Left ventricle myocardium inferior (tissue), 1 donor: ENCODE results near the gene ANKRD55. TPM values are rescaled to one million over a fixed set of nuclear protein-coding genes. Genes with fewer than 3 reads are reported as not detected.

Source experiments
- DNase-seq: peaks from one replicate; pipeline ENCODE4 v3.0.0-alpha.2; 2020
- H3K27ac ChIP-seq: fragments of 200-600 bp; replicated peaks from 2 replicates; pipeline ENCODE4 v1.8.0; 2021
- H3K27me3 ChIP-seq: fragments of 200-600 bp; 2 replicates; pipeline ENCODE4 v1.8.0; 2021; ENCODE audit warnings: low read depth
- H3K36me3 ChIP-seq: fragments of 200-600 bp; 2 replicates; pipeline ENCODE4 v1.8.0; 2021
- H3K4me1 ChIP-seq: fragments of 200-600 bp; 2 replicates; pipeline ENCODE4 v1.8.0; 2021
- H3K4me3 ChIP-seq: fragments of 200-600 bp; 2 replicates; pipeline ENCODE4 v1.8.0; 2021; ENCODE audit warnings: mild to moderate bottlenecking, moderate library complexity
- H3K9me3 ChIP-seq: fragments of 200-600 bp; replicated peaks from 2 replicates; pipeline ENCODE4 v1.8.0; 2021
- intact Hi-C: fragments of 100-400 bp; cut with micrococcal nuclease; formaldehyde crosslinking; loops from one replicate; pipeline ENCODE4 v1.11.0; 2022
- total RNA-seq: library from RNA; stranded (reverse); fragmentation: NEBNext Ultra II Directional; extraction: Animal tissue kit (Norgen Biotek cat#: 25700); gene quantifications from one replicate; pipeline ENCODE4 v1.2.1, GENCODE V29; 2021
- TF ChIP-seq, protein P1 (sequence below): fragments of 200-600 bp; IDR thresholded peaks from 2 replicates; pipeline ENCODE4 v1.8.0; 2021; ENCODE audit warnings: antibody characterized with exemption, mild to moderate bottlenecking, borderline replicate concordance
- donor health status: DM: no; HTN: yes; CAD: no; lungs with severe emphysema.

ANKRD55 gene
- total RNA-seq, 1 donor from 2014 or later: 0.27 TPM

DNA sequence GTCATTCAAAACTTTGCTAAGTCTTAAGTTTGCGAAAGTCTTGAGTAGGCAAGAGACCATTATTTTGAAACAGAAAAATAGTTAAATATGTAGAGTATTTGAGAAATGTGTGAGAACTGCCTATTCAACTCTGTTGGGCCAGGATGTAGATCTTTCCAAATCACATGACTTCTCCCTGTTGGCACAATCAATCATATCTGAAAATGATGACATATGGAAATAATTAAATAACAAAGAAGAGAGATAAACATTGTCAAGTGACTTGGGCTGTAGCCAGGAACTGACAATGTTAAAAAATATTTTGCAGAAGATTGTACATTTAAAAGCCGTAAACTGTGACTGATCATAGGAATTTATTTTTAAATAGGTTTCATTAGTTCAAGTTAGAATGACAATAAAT lies 133.8 kb downstream of the ANKRD55 start:
- Histone ChIP-seq H3K36me3 (no peaks in the 10 kb centered on the region), H3K27ac (no peak overlapping the region), H3K9me3 (no peaks in the 10 kb centered on the region), H3K27me3 (no peaks in the 10 kb centered on the region), H3K4me3 (no peak overlapping the region), H3K4me1 (peaks cover 15% of the 10 kb centered on the region)
- intact Hi-C loops: no loop called here
- TF ChIP-seq, protein P1, sequence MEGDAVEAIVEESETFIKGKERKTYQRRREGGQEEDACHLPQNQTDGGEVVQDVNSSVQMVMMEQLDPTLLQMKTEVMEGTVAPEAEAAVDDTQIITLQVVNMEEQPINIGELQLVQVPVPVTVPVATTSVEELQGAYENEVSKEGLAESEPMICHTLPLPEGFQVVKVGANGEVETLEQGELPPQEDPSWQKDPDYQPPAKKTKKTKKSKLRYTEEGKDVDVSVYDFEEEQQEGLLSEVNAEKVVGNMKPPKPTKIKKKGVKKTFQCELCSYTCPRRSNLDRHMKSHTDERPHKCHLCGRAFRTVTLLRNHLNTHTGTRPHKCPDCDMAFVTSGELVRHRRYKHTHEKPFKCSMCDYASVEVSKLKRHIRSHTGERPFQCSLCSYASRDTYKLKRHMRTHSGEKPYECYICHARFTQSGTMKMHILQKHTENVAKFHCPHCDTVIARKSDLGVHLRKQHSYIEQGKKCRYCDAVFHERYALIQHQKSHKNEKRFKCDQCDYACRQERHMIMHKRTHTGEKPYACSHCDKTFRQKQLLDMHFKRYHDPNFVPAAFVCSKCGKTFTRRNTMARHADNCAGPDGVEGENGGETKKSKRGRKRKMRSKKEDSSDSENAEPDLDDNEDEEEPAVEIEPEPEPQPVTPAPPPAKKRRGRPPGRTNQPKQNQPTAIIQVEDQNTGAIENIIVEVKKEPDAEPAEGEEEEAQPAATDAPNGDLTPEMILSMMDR: no peak
- DNase-seq: no peak

DNA sequence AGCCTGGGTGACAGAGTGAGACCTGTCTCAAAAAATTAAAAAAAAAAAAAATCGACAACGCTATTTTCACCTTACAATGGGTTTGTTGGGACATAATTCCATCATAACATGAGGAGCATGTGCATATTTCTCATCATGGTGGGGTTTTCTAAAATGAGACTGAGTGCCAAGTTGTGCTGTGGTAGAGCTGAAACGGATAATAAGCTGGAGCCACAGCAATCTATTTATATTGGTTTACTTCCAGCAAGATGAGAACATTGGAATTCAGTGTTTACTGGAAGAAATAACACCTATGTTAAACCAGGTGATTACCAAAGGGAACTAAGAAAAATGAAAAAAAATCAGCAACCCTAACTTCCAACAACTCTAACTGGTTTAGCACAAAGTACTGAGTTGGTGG lies 136.1 kb downstream of the ANKRD55 start:
- no peak for DNase-seq
- TF ChIP-seq, protein P1: no peak
- H3K36me3 ChIP-seq: no peaks in the 10 kb centered on the region
- H3K27me3 ChIP-seq: no peaks in the 10 kb centered on the region
- H3K9me3 ChIP-seq: no peaks in the 10 kb centered on the region
- no peak overlapping the region for H3K4me3 ChIP-seq
- H3K27ac ChIP-seq: no peak overlapping the region
- intact Hi-C loops: no loop called here
- H3K4me1 ChIP-seq: peaks cover 15% of the 10 kb centered on the region

DNA sequence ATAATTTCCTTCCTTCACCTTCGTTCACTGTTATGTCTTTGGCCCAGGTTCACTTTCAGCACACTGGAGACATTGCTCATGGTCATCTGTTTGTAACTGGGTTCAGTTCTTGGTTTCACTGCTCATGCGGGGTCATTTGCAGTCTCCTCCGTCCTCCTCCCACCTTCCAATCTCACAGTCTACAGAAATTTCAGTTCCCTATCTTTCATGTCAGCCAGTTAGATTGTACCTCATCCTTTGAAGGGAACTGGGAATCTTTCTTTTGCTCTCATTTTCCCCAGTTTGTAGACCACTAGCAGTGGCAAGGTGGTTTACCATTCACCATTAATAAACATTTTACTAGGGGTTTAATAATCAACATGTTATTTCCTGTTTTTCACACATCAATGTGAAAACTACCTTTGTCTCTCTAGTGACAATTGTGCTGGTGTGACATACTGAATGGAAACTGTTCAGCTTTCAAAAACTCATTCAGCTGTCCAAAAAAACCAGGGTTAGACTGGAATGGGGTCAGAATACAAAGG lies 137.5 kb downstream of the ANKRD55 start:
- H3K4me1 ChIP-seq: peaks cover 15% of the 10 kb centered on the region
- no peak overlapping the region for H3K4me3 ChIP-seq
- H3K27me3 ChIP-seq: no peaks in the 10 kb centered on the region
- no peaks in the 10 kb centered on the region for H3K9me3 ChIP-seq
- no peak overlapping the region for H3K27ac ChIP-seq
- DNase-seq: no peak
- TF ChIP-seq, protein P1: no peak
- intact Hi-C loops: no loop called here
- no peaks in the 10 kb centered on the region for H3K36me3 ChIP-seq

DNA sequence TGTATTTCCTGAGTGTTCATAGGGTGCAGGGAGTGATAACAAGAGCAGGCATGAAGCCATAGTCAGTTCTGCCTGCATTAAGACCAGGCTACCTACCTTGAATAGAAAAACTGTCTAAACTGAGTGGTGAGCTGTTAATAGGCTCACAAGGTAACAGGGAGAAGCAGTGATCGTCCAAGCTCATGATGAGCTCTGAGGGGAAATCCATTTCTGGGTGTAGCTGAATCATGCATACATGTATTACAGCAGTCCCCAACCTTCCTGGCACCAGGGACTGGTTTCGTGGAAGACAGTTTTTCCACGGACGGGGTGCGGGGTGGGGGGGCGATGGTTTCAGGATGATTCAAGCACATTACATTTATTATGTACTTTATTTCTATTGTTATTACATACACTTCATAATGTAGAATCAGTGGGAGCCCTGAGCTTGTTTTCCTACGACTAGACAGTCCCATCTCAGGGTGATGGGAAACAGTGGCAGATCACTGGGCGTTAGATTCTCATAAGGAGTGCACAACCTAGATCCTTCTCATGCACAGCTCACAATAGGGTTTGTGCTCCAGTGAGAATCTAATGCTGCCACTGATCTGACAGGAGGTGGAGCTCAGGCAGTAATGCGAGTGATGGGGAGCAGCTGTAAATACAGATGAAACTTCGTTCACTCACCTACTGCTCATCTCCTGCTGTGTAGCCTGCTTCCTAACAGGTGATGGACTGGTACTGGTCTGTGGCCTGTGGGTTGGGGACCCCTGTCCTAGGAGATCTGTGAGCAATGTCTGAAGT lies 138.4 kb downstream of the ANKRD55 start:
- Histone ChIP-seq H3K9me3 (no peaks in the 10 kb centered on the region), H3K4me1 (peaks cover 9% of the 10 kb centered on the region), H3K27ac (no peak overlapping the region), H3K4me3 (no peak overlapping the region), H3K27me3 (no peaks in the 10 kb centered on the region), H3K36me3 (no peaks in the 10 kb centered on the region)
- intact Hi-C loops: no loop called here
- TF ChIP-seq, protein P1: no peak
- no peak for DNase-seq

DNA sequence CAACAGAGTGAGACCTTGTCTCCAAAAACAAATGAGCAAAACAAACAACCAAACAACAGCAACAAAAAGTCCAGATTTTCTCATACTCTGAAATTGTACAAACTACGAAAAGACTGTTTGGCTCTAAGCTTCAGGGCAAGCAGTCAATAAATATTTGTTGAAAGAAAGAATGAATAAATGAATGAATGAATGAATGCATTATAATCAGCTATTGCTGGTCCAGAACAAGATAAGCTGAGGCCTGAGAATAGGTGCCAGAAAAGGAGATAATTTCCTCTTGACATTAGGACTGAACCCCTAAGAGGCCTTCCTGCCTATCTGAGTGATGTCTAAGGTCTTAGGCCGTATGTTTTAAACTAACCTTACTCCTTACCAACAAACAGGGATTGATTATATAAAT lies 139.2 kb downstream of the ANKRD55 start:
- DNase-seq: no peak
- no peaks in the 10 kb centered on the region for H3K27me3 ChIP-seq
- intact Hi-C loops: no loop called here
- no peak overlapping the region for H3K27ac ChIP-seq
- no peak overlapping the region for H3K4me3 ChIP-seq
- no peaks in the 10 kb centered on the region for H3K9me3 ChIP-seq
- peaks cover 6% of the 10 kb centered on the region for H3K4me1 ChIP-seq
- TF ChIP-seq, protein P1: no peak
- no peaks in the 10 kb centered on the region for H3K36me3 ChIP-seq
